Measurements from ENCODE around the gene SCN9A.
A peak's percentile ranks its signal among the peaks of the same experiment; 100 is the strongest.
"Not testable (repeated sequence)": the region's sequence is repeated elsewhere in the genome, so short reads cannot be mapped to it uniquely, and the experiment has no call there.

SCN9A gene

DNA sequence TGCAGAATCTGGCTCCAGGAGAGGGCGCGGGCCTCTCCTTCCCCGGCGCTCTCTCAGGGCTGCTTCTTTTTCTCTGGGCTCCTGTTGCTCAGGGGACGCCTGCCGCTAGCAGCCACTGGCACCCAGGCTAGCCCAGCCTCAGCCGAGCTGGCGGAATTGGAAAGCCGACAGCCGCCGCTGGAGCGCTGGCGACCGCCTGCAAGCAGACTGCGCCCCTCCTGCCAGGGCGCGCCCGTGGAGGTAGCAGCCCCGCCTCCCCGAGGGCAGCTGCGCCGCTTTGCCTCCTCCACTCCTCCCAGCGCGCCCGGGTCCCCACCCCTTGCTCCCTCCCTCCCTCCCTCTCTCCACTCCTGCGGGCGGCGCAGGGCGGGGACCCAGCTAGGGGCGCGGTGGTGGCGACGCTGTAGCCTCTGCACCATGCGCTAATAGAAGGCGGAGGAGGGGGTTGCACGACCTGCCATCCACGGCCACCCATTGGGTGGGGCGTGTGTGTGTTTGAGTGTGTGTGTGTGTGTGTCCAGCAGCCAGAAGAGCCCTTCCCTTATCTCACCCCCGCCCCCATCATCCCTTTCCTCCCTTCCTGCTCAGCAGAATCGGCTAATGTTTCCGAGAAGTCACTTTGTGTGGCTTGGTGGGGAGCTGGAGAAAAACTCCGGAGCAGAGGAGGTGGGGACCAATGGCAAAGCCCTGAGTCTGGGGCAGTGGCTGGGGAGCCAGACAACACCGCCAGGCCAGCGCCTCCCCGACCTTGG, at the start of gene SCN9A:
SCN9A (minus strand) TSS at position 209 of the 752 bp plus-strand sequence. CDS start 64,188 bp downstream, outside the sequence.
- DNase-seq (ENCODE audit: low spot score), result peak; percentile 73

DNA sequence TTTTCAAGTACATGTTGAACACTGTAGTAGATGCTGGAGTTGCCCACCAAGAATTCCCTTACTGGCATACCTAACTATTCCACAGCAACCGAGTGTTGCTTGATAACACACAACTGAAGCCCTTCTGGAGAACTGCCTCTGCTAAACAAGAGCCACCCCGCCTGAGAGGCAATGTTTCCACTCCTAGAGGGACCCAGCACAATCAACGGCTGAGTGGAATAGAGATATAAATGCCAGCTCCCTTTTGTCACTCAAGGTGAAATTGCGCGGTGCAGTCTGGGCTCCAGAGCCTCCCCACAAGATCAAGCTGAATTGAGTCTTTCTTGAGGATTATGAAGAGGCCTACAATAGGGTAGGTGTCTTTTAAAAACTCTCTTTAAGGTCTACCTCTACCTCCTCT, 49.1 kb upstream of the SCN9A start:
- no peak for DNase-seq (ENCODE audit: low spot score)

DNA sequence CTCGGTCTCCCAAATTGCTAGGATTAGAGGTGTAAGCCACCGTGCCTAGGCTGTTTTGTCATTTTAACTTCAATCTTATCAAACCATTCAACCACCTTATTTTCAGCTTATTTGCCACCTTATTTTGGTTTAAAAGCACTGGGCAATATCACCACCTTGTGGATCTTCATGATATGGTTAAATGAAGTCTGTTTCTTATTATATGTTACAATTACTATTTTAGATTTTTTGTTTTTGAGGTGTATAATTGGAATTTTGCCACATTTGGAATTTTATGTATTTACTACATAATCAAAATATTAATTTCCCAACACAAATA, 43.8 kb upstream of the SCN9A start:
- peak; percentile 13 for DNase-seq (ENCODE audit: low spot score)

DNA sequence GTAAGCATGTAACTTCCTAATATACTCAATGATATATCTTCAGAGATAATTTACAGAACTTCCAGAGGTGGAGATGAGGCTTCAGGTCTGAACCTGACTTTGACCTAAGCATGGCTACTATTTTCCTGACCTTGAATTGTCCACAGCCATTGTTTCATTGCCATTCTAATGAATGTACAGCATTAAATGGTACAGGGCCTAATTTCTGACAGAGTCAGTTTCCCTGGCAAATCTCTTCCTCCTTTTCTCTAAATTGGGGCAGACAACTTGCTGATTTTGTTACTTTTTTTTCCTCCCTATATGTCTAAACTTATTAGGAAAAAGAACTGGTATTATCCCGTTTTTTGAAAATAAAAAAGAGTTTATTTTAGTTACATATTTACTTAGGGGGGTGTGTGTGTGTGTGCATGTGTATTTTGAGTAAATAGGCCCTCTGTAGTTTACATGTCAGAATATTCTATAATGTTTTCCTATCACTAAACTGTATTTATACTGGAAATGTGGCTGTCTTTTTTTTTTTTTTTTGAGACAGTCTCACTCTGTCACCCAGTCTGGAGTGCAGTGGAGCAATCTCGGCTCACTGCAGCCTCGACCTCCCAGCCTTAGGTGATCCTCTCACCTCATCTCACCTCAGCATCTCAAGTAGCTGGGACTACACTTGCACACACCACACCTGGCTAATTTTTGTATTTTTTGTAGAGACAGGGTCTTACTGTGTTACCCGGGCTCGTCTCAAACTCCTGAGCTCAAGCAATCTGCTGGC, 43.3 kb upstream of the SCN9A start:
- DNase-seq (ENCODE audit: low spot score), result no peak

DNA sequence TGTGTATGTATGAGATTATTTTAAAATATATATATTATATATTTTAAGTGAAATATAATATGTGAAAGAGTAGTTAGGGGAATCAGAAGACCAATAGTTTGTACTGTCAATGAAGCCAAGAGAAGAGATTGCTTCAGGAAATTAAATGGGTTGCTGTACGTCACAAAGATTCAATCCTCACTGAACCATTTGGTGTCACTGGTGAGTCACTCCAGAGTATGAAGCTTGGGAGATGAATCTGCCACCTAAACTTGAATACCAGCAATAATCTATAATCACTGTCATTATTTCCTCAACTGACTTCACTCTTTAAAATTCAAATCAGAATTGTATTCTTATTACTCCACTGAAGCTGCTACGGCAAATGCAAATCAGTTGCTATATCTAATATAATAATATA, 41.9 kb upstream of the SCN9A start:
- peak; percentile 36 for DNase-seq (ENCODE audit: low spot score)

DNA sequence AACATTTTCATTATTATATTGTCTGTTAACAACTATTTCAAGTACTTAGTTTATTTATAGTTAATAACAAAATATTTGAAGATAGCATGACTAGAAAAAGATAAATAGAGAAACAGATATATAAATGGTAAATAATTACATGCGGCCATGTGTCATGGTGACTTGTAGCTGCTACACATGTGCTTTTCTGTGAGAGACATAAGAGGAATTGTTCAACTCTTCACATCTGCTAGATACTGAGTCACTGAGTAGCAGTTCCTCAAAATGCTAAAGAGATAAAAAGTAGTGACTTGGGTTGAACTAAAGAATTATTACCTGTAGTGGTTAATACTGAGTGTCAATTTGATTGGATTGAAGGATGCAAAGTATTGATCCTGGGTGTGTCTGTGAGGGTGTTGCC, 37.5 kb upstream of the SCN9A start:
- DNase-seq (ENCODE audit: low spot score), result no peak

DNA sequence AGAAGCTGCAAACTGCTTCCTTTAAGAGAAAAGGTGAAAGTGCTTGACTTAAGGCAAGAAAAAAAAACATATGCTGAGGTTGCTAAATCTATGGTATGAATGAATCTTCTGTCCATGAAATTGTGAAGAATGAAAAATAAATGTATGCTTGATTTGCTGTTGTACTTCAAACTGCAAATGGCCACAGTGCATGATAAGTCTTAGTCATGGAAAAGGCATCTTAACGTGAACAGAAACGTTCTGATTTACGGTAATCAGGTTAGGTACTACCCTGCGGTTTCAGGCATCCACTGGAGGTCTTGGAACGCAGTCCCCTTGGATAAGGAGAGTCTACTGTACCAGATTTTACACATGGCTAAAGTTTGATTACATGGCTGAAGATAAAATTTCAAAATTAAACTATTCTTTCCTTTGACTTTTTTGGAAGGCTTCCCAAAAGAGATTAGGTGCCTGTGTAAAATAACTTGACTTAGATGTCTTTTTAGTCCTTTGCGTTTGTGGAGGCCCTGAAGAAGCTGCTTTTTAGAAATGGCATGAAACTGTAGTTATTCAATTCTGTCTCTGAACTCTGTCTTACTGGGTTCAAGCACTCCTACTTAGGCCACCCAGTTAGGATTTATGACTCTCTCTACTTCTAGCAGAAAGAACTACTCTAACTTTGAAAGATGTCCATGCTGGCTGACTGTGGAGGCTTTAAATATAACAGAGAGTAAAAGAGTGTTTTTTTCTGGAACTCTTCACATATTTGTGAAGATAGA, 35.9 kb upstream of the SCN9A start:
- no peak for DNase-seq (ENCODE audit: low spot score)

DNA sequence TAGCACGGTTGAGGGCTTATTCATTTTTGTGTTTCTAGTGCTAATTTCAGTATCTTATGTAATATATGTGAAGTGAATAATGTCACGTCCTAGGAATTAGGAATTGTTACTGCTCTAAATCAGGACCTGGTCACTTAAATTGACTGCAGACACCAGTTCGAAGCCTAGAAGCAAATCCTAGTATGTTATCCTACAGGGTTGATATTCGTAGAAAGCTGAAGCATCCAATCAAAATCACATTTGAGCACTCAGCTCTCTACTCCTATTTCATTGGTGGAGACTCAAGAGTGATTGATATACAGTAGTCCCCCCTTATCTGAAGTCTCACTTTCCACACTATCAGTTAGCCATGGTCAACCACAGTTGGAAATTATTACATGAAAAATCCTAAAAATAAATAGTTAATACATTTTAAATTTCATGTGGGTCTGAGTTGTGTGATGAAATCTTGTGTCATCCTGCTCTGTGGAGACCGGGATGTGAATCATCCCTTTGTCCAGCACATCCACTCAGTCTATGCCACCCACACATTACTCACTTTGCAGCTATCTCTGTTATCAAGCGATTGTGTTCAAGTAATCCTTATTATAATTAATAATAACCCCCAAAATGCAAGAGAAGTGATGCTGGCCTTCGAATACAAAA, 35.2 kb upstream of the SCN9A start:
- no peak for DNase-seq (ENCODE audit: low spot score)

DNA sequence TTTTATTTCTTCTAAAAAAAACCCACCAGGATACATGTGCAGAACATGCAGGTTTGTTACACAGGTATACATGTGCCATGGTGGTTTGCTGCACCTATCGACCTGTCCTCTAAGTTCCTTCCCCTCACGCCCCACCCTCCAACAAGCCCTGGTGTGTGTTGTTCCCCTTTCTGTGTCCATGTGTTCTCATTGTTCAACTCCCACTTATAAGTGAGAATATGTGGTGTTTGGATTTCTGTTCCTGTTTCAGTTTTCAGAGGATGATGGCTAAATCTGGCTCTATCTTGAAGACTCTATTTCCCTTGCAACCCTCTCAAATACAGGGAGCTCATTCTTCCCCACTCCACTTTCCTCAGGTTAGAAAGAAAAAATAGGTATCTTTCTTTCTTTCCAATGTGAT, 32.0 kb upstream of the SCN9A start:
- DNase-seq (ENCODE audit: low spot score), result not testable (repeated sequence)

DNA sequence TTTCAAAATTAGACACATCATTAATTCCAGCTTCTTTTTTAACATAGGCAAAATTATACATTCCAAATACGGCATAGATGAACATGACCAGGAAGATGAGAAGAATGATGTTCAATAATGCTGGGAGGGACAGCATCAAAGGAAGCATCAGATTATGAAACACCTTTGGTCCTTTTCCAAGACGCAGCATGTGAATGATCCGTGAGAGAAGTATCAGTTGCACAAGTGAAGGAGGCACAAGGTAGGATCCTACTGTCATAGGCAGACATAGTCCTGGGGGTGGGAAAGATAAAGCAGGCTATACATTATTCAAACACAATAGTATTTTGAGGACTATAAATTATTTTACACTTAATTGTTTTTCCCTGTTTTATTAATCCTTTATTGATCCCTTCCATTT, 30.6 kb upstream of the SCN9A start:
- no peak for DNase-seq (ENCODE audit: low spot score)

DNA sequence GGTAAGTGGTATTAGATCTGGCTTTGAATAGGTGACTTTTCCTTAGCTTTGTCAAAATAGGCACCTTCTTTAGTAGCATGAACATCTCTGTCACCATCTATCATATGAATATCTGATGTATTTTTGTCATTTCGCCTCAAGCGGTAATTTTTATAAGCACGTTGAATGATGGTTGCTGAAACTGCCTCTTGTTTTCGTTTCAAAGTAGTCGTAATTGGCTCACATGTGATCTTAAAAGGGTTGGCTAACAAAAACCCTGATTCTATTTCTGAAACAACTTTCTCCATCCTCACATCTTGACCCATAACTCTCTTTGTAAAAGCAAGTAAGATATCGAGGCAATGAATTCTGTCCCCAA, 29.8 kb upstream of the SCN9A start:
- DNase-seq (ENCODE audit: low spot score), result no peak

DNA sequence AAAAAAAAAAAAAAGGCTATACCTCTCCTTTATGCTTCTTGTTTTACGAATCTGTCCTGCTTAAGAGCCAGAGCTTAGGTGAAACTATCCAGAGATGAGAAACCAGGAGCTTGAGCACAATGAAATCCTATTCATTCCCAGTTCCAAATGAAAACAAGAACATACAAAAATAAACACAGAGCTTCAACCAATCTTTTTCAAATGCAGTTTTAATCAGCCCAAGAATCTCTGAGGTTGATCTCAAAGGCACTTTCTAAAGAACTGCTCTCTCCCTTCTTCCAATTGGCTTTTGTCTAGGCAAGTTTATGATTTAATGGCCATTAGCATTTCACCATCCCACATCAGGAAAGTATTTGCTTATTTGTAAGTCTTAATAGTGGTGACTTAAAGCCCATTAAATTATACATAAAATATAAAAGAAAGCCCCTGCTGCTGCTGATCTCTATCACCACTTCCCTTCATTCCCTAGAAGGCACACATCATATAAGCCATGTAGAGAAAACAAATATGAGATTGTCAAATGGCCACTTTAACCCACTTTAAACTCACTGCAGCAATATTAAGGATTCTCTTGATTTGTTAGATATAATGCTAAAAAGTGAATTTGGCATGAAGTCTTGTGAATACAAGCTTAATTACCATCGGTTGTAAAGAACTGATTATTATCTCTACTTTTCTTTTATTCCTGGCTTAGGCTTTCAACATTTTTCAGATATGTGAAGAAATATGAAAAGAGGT, 29.3 kb upstream of the SCN9A start:
- DNase-seq (ENCODE audit: low spot score), result no peak

DNA sequence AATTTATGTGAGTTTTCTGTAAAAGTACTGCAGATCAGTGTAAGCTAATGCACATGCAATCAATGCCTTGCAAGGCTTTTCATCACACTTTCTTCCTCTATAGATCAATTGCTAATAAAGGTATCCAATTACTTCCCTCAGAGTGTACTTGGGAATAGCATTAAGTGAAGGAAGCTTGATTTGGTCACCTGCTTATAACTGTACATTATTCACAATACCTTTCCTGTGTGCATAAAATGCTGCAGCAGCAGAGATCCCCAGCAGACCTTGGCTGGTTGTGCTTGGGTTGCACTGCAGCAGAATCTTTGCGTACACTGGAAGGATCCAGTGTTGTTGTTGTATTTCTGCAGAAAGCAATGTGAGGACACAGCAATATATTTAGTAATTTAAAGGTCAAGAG, 18.5 kb upstream of the SCN9A start:
- DNase-seq (ENCODE audit: low spot score), result no peak

DNA sequence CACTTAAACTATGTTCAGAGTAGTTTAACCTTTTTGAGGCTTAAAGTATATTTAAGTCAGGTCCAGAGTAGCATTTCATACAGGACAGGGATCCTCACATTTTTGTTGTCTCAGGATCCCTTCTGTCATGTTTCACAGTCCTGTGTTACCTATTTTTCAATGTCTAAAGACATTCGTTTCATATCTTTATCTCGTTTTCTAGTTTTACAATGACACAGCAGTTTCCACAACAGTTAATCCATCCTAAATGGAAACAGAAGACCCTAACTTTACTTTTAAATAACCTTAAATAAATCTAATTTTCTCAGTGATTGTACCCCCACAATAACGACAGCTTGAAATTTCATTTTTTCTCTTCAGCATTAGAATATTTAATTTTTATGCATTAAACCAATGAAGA, 17.3 kb upstream of the SCN9A start:
- no peak for DNase-seq (ENCODE audit: low spot score)

DNA sequence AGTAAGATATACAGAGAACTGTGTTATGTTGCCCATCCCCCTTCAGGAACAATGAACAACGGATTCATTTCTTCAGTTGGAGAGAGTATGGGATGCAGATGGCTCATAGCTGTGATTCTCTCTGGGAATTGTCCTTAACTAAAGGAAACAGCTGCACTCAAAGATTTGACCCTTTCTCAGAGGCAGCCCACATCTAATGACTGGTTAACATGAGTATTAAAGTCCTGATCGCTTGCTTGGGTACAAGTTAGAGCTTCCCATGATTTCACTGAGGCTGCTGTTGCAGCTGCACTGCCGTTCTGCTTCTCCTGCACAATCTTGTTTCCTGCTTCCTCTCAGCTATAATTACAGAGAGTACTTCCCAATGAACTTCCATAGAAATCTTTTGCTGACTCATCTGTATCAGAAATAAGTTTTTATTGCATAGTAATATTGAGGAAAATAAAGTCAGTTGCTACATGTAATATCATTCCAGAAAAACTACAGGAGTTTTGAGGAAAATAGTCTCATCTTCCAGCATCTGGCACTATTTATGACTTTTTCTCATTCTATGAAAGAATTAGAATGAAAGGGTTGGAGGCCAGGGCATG, 12.8 kb upstream of the SCN9A start:
- DNase-seq (ENCODE audit: low spot score), result no peak

DNA sequence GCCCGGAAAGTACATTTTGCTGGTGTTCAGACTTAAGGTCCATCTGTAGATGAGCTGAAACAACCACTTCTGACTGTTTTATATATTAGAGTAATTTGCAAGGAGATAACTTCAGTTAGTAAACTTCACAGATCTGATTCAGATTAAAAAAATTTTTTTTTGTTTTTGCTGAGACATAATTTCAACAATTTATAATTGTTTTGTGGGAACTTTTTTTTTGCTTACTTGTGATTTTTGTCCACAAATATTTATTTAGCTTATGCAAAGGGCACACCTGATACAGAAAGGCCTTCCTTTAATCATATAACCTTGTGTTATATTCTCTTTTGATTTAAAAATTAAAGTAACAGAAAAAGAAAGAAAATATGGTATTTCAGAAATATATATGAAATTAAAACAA, 9.6 kb upstream of the SCN9A start:
- DNase-seq (ENCODE audit: low spot score), result no peak

DNA sequence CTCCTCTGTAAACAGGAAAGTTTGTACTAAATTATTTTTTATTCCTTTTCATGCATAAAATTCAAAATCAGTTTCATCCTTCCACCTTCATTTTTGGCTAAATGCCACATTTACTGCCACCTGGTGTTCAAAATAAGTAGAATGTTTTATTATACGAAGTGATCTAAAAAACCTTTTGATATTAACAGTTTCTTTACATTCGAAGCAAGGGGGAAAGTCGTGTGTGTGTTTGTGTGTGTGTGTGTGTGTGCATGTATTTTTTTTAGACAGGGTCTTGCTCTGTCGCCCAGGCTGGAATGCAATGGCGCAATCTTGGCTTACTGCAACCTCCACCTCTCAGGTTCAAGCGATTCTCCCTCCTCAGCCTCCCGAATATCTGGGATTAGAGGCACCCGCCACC, 9.0 kb upstream of the SCN9A start:
- DNase-seq (ENCODE audit: low spot score), result no peak

DNA sequence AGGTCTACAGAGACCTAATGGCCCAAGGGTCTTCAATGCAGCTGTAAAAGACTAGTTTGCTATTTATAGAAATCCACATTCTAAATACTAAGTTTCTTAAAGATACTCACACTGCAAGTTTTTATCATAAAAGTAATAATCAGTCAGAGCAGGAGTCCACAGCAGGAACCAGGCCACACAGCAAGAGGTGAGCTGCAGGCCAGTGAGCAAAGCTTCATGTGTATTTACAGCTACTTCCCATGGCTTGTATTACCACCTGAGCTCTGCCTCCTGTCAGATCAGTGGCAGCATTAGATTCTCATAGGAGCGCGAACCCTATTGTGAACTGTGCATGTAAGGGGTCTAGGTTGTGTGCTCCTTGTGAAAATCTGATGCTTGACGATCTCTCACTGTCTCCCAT, 6.7 kb upstream of the SCN9A start:
- no peak for DNase-seq (ENCODE audit: low spot score)

DNA sequence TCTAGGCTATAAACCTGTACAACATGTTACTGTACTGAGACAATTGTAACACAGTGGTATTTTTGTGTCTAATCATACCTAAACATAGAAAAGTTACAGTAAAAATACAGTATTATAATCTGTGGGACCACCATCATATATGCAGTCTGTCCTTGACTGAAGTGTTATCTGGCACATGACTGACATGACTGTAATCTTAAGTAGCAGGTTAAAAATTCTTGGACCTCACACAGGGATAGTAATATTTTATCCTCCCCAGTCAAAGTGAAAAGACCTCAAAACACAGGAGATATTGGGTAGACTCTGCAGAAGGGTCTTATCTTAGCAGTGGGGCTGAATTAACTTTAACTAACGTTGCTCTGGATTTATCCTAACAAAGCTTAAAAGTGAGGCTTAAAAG, 4.9 kb upstream of the SCN9A start:
- no peak for DNase-seq (ENCODE audit: low spot score)

DNA sequence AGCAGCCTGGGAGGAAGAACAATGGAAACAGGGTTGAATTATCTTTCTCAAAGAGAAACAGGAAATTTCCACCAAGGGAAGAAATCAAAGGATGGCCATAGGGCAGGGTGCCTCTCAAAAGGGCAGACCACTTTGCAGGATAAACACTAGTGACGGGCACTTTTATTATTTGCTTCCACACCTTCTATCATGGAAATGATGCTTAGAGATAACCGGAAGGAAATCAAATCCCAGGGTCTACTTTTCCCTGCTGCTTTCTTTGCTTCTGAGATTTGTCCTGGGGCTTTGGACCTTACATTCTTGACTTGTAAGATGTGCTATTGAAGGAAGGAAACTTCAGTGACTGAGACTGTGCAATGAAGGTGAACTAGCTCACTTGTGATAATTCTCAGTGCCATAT, 1.1 kb upstream of the SCN9A start:
- no peak for DNase-seq (ENCODE audit: low spot score)

DNA sequence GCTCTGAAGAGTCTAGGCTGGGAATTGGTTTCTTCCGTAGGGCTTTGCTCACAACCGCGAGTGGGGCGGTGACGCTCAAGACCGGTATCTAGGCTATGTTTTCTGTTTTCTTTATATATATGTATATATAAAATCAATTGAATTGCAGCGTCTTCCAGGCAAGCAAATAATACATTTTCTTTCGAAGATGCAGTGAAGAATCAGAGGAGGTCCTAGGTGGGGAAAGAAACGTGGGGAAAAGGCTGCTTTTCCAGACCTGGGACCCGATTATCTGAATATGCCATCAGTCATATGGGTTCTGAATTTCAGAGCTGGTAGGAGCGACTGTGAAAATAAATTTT, 714 bp upstream of the SCN9A start:
- DNase-seq (ENCODE audit: low spot score), result peak; percentile 12

Measured in Ammon's horn (tissue), 1 donor.